GM19328 (cell line): ENCODE measurements around the gene MEIS2.

ENCODE experiments used
- ATAC-seq: cut with Tn5 transposase; IDR thresholded peaks from one replicate; pipeline ENCODE4 v1.9.1; 2021; ENCODE audit warnings: mild to moderate bottlenecking, moderate library complexity; ENCODE audit not compliant: unreplicated experiment

The MEIS2 gene

GRCh38 chr15:36940219-36940618 lies 160.1 kb downstream of the MEIS2 start:
- ATAC-seq = no peak

- no peak for ATAC-seq
These were observed 161.6 kb downstream of the MEIS2 start for GRCh38 chr15:36938764-36939163.

- no peak for ATAC-seq
These were observed 162.2 kb downstream of the MEIS2 start for GRCh38 chr15:36938131-36938530.

GRCh38 chr15:36936613-36937012 lies 163.7 kb downstream of the MEIS2 start:
- ATAC-seq = no peak

- no peak for ATAC-seq
These were observed 166.9 kb downstream of the MEIS2 start for GRCh38 chr15:36933255-36933990.

GRCh38 chr15:36932070-36932469 lies 168.3 kb downstream of the MEIS2 start:
- ATAC-seq = no peak

- ATAC-seq = no peak
These were observed 168.9 kb downstream of the MEIS2 start for GRCh38 chr15:36931434-36931833.

- ATAC-seq = no peak
These were observed 173.9 kb downstream of the MEIS2 start for GRCh38 chr15:36926427-36926825.

- ATAC-seq = no peak
These were observed 174.5 kb downstream of the MEIS2 start for GRCh38 chr15:36925653-36926426.

GRCh38 chr15:36925049-36925448 lies 175.3 kb downstream of the MEIS2 start:
- ATAC-seq = no peak

GRCh38 chr15:36924034-36924433 lies 176.3 kb downstream of the MEIS2 start:
- ATAC-seq = no peak

GRCh38 chr15:36921484-36922091 lies 178.8 kb downstream of the MEIS2 start:
- ATAC-seq = no peak

- no peak for ATAC-seq
These were observed 182.7 kb downstream of the MEIS2 start for GRCh38 chr15:36917411-36918267.

GRCh38 chr15:36914960-36915808 lies 185.2 kb downstream of the MEIS2 start:
- no peak for ATAC-seq

GRCh38 chr15:36914466-36914865 lies 185.9 kb downstream of the MEIS2 start:
- ATAC-seq = no peak

- no peak for ATAC-seq
These were observed 188.0 kb downstream of the MEIS2 start for GRCh38 chr15:36912311-36912712.

- no peak for ATAC-seq
These were observed 188.9 kb downstream of the MEIS2 start for GRCh38 chr15:36911322-36911944.

GRCh38 chr15:36908991-36909390 lies 191.4 kb downstream of the MEIS2 start:
- no peak for ATAC-seq

GRCh38 chr15:36907295-36907694 lies 193.1 kb downstream of the MEIS2 start:
- ATAC-seq = no peak

GRCh38 chr15:36905908-36906307 lies 194.4 kb downstream of the MEIS2 start:
- ATAC-seq = no peak
